ENCODE data around the gene SPRYD4. TPM values are rescaled to one million over a fixed set of nuclear protein-coding genes. Genes with fewer than 3 reads are reported as not detected.
A peak's percentile ranks its signal among the peaks of the same experiment; 100 is the strongest.

The SPRYD4 gene
- polyA plus RNA-seq, 1 donor: 4.7 TPM

GRCh38 chr12:56448860-56449621, 19.3 kb upstream of the SPRYD4 start, which contains the start of gene TIMELESS:
Gene TIMELESS (minus strand): TSS chr12:56449426. CDS start chr12:56434170, 15,256 bp downstream.
- peaks cover 6% of the 10 kb centered on the region for H3K4me1 ChIP-seq (ENCODE audit: control insufficient read depth, insufficient read depth, low read length)
- no peaks in the 10 kb centered on the region for H3K9me3 ChIP-seq (ENCODE audit: control insufficient read depth, low read depth, low read length)
- no peaks in the 10 kb centered on the region for H3K27me3 ChIP-seq (ENCODE audit: control insufficient read depth, insufficient read depth, low read length)
- DNase-seq: peak; percentile 89 to 95
- WGBS (ENCODE audit: insufficient coverage, low lambda C conversion rate): 0% methylated on average over 2 of the region's 58 CpGs
- H3K36me3 ChIP-seq (ENCODE audit: control insufficient read depth, insufficient read depth, low read length): no peaks in the 10 kb centered on the region
- peak within 1 kb of the TSS; percentile 76 for H3K4me3 ChIP-seq (ENCODE audit: low read length)
- H3K27ac ChIP-seq (ENCODE audit: low read length): peak within 1 kb of the TSS; percentile 94

- WGBS (ENCODE audit: insufficient coverage, low lambda C conversion rate): 0% methylated on average over 1 of the region's 5 CpGs
- Histone ChIP-seq H3K4me3 (ENCODE audit: low read length) (peak overlapping the region; percentile 76), H3K27me3 (ENCODE audit: control insufficient read depth, insufficient read depth, low read length) (no peaks in the 10 kb centered on the region), H3K9me3 (ENCODE audit: control insufficient read depth, low read depth, low read length) (no peaks in the 10 kb centered on the region), H3K27ac (ENCODE audit: low read length) (peak overlapping the region; percentile 94), H3K4me1 (ENCODE audit: control insufficient read depth, insufficient read depth, low read length) (peaks cover 6% of the 10 kb centered on the region), H3K36me3 (ENCODE audit: control insufficient read depth, insufficient read depth, low read length) (no peaks in the 10 kb centered on the region)
- no peak for DNase-seq
Observed at GRCh38 chr12:56449622-56449984, 18.8 kb upstream of the SPRYD4 start.

- WGBS (ENCODE audit: insufficient coverage, low lambda C conversion rate): no CpG with 5 or more reads among the region's 3 CpGs
- Histone ChIP-seq H3K4me1 (ENCODE audit: control insufficient read depth, insufficient read depth, low read length) (peaks cover 6% of the 10 kb centered on the region), H3K27me3 (ENCODE audit: control insufficient read depth, insufficient read depth, low read length) (no peaks in the 10 kb centered on the region), H3K9me3 (ENCODE audit: control insufficient read depth, low read depth, low read length) (no peaks in the 10 kb centered on the region), H3K36me3 (ENCODE audit: control insufficient read depth, insufficient read depth, low read length) (no peaks in the 10 kb centered on the region), H3K27ac (ENCODE audit: low read length) (no peak overlapping the region), H3K4me3 (ENCODE audit: low read length) (no peak overlapping the region)
- no peak for DNase-seq
Observed at GRCh38 chr12:56450241-56450640, 18.1 kb upstream of the SPRYD4 start.

GRCh38 chr12:56451147-56451546, 17.2 kb upstream of the SPRYD4 start:
- no peaks in the 10 kb centered on the region for H3K36me3 ChIP-seq (ENCODE audit: control insufficient read depth, insufficient read depth, low read length)
- H3K4me1 ChIP-seq (ENCODE audit: control insufficient read depth, insufficient read depth, low read length): peaks cover 6% of the 10 kb centered on the region
- WGBS (ENCODE audit: insufficient coverage, low lambda C conversion rate): no CpG with 5 or more reads among the region's 5 CpGs
- H3K4me3 ChIP-seq (ENCODE audit: low read length): no peak overlapping the region
- no peaks in the 10 kb centered on the region for H3K9me3 ChIP-seq (ENCODE audit: control insufficient read depth, low read depth, low read length)
- DNase-seq: no peak
- H3K27ac ChIP-seq (ENCODE audit: low read length): no peak overlapping the region
- no peaks in the 10 kb centered on the region for H3K27me3 ChIP-seq (ENCODE audit: control insufficient read depth, insufficient read depth, low read length)

- Histone ChIP-seq H3K4me3 (ENCODE audit: low read length) (no peak within 1 kb of the TSS), H3K4me1 (ENCODE audit: control insufficient read depth, insufficient read depth, low read length) (peaks cover 3% of the 10 kb centered on the region), H3K36me3 (ENCODE audit: control insufficient read depth, insufficient read depth, low read length) (no peaks in the 10 kb centered on the region), H3K9me3 (ENCODE audit: control insufficient read depth, low read depth, low read length) (no peaks in the 10 kb centered on the region), H3K27ac (ENCODE audit: low read length) (no peak within 1 kb of the TSS), H3K27me3 (ENCODE audit: control insufficient read depth, insufficient read depth, low read length) (no peaks in the 10 kb centered on the region)
- DNase-seq: no peak
- WGBS (ENCODE audit: insufficient coverage, low lambda C conversion rate): no CpG with 5 or more reads among the region's 5 CpGs
Observed at GRCh38 chr12:56454557-56454956, 13.8 kb upstream of the SPRYD4 start, which contains the start of gene MIP. Gene MIP (minus strand): TSS chr12:56454657. CDS start chr12:56454613, 44 bp downstream.

- DNase-seq: no peak
- Histone ChIP-seq H3K4me3 (ENCODE audit: low read length) (no peak overlapping the region), H3K27ac (ENCODE audit: low read length) (no peak overlapping the region), H3K4me1 (ENCODE audit: control insufficient read depth, insufficient read depth, low read length) (no peaks in the 10 kb centered on the region), H3K9me3 (ENCODE audit: control insufficient read depth, low read depth, low read length) (no peaks in the 10 kb centered on the region), H3K27me3 (ENCODE audit: control insufficient read depth, insufficient read depth, low read length) (no peaks in the 10 kb centered on the region), H3K36me3 (ENCODE audit: control insufficient read depth, insufficient read depth, low read length) (no peaks in the 10 kb centered on the region)
- no CpG with 5 or more reads among the region's 4 CpGs for WGBS (ENCODE audit: insufficient coverage, low lambda C conversion rate)
Observed at GRCh38 chr12:56457817-56458216, 10.6 kb upstream of the SPRYD4 start.

GRCh38 chr12:56461235-56462159, 6.9 kb upstream of the SPRYD4 start:
- H3K27me3 ChIP-seq (ENCODE audit: control insufficient read depth, insufficient read depth, low read length): no peaks in the 10 kb centered on the region
- WGBS (ENCODE audit: insufficient coverage, low lambda C conversion rate): 100% methylated on average over 1 of the region's 11 CpGs
- H3K4me3 ChIP-seq (ENCODE audit: low read length): no peak overlapping the region
- no peaks in the 10 kb centered on the region for H3K9me3 ChIP-seq (ENCODE audit: control insufficient read depth, low read depth, low read length)
- H3K4me1 ChIP-seq (ENCODE audit: control insufficient read depth, insufficient read depth, low read length): no peaks in the 10 kb centered on the region
- DNase-seq: no peak
- H3K27ac ChIP-seq (ENCODE audit: low read length): no peak overlapping the region
- no peaks in the 10 kb centered on the region for H3K36me3 ChIP-seq (ENCODE audit: control insufficient read depth, insufficient read depth, low read length)

GRCh38 chr12:56462565-56462964, 5.8 kb upstream of the SPRYD4 start:
- Histone ChIP-seq H3K4me3 (ENCODE audit: low read length) (no peak overlapping the region), H3K9me3 (ENCODE audit: control insufficient read depth, low read depth, low read length) (no peaks in the 10 kb centered on the region), H3K27ac (ENCODE audit: low read length) (no peak overlapping the region), H3K36me3 (ENCODE audit: control insufficient read depth, insufficient read depth, low read length) (no peaks in the 10 kb centered on the region), H3K27me3 (ENCODE audit: control insufficient read depth, insufficient read depth, low read length) (no peaks in the 10 kb centered on the region), H3K4me1 (ENCODE audit: control insufficient read depth, insufficient read depth, low read length) (no peaks in the 10 kb centered on the region)
- no peak for DNase-seq

- DNase-seq: no peak
- H3K4me3 ChIP-seq (ENCODE audit: low read length): peak overlapping the region; percentile 72
- H3K36me3 ChIP-seq (ENCODE audit: control insufficient read depth, insufficient read depth, low read length): peaks cover 16% of the 10 kb centered on the region
- H3K27me3 ChIP-seq (ENCODE audit: control insufficient read depth, insufficient read depth, low read length): no peaks in the 10 kb centered on the region
- peaks cover 8% of the 10 kb centered on the region for H3K4me1 ChIP-seq (ENCODE audit: control insufficient read depth, insufficient read depth, low read length)
- no CpG with 5 or more reads among the region's 19 CpGs for WGBS (ENCODE audit: insufficient coverage, low lambda C conversion rate)
- H3K9me3 ChIP-seq (ENCODE audit: control insufficient read depth, low read depth, low read length): no peaks in the 10 kb centered on the region
- peak overlapping the region; percentile 97 for H3K27ac ChIP-seq (ENCODE audit: low read length)
Observed at GRCh38 chr12:56469007-56469930, 891 bp downstream of the SPRYD4 start.

GRCh38 chr12:56474389-56474788, 6.0 kb downstream of the SPRYD4 start:
- no peaks in the 10 kb centered on the region for H3K27me3 ChIP-seq (ENCODE audit: control insufficient read depth, insufficient read depth, low read length)
- H3K4me3 ChIP-seq (ENCODE audit: low read length): no peak overlapping the region
- no CpG with 5 or more reads among the region's 9 CpGs for WGBS (ENCODE audit: insufficient coverage, low lambda C conversion rate)
- peaks cover 5% of the 10 kb centered on the region for H3K4me1 ChIP-seq (ENCODE audit: control insufficient read depth, insufficient read depth, low read length)
- no peak overlapping the region for H3K27ac ChIP-seq (ENCODE audit: low read length)
- H3K9me3 ChIP-seq (ENCODE audit: control insufficient read depth, low read depth, low read length): no peaks in the 10 kb centered on the region
- no peak for DNase-seq
- peaks cover 16% of the 10 kb centered on the region for H3K36me3 ChIP-seq (ENCODE audit: control insufficient read depth, insufficient read depth, low read length)

Data from large intestine (tissue), 3 donors.